Fibroblast of skin of scalp (primary cell): ENCODE results near the gene RAC2.

Experiments used
- DNase-seq: peaks from one replicate; pipeline ENCODE4 v3.0.0-alpha.2; 2013

The RAC2 gene

DNA sequence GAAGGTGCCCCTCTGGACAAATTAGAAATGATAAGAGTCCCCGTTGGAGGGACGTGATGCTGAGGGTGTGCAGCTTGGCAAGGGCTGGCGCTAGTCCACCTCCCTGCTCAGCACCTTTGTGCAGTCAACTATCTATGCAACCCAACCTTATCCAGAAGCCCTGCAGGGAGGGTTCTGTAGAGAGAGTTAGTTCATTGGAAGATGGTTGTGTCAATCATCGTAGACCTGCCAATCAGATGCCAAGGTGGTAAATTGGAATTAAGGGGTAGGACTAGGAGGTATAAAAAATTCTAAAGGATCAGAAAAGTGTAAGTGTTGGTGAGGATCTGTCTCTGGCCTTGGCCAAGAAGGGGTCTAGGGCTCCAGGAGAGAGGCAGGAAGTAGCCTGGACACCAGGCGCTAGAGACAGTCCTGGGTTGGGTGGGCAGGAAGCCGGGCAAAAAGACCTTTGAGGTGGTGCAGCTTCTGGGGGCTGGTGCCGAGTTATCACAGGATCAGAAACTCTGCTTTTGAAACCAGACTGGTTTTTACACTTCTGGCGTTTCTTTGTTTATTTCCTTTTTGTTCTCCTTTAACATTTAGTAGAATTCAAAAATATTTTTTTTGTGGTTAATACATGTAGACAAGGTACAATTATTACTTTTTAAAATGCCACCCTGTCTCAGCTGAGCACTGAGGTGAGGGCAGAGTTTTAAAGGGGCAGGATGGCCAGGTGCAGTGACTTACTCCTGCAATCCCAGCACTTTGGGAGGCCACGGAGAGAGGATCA, 57.7 kb downstream of the RAC2 start:
- DNase-seq: peak; percentile 84

DNA sequence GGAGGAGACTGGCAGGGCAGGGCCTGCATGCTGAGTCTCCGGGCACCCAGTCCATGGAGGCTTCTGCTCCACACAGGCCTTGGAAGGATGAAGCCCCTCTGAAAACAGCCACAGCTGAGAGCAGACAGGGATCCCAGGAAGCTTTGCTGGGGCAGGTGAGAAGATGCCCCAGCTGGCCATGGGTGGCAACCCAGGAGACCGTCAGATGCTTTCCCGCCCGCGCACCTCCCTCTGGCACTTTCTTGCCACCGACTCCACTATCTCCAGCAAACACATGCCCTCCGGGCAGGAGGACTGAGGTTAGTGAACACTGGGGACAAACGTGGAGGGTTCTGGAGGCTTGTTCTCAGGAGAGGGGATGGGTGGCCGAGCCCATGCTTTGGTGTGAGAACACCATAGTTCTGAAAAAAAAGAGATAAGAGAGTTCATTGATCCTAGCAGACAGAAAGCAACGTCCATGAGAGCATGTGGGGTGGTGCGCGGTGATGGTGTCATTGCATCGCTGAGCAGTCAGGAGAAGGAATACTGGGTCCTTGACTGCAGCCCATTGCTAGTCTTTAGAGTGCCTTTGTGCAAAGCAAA, 58.3 kb downstream of the RAC2 start:
- DNase-seq: no peak

DNA sequence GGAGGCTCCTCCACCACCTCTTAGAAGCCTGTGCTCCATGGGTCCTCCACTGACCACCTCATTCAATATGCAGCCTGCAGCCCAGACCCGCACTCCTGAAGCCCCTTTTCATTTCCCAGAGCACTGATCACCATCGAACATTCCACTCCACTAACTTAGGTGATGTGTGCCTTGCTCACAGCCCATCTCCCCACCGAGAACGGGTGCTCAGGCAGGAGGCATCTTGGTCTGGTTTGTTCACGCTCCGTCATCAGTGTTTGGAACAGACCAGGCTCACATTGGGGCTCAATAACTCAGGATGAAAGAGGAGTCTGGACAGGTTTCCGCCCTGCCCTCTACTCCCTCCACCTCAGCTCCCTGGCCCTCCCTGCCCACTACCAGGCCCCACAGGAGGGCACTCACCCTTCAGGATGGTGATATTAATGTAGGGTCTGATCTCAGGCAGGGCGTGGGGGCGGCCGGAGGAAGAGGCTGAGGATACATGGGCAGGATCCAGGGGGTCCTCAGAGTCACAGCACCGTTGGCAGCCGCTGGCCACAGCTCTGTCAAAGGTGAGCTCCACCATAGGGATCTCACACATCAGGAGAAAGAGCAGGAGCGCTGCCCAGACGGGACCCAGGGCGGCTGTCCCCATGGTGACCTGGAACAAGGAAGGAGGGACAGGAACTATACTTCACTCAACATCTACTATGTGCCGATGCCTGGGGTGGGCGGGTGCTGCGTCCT, 59.1 kb downstream of the RAC2 start:
- DNase-seq: no peak

DNA sequence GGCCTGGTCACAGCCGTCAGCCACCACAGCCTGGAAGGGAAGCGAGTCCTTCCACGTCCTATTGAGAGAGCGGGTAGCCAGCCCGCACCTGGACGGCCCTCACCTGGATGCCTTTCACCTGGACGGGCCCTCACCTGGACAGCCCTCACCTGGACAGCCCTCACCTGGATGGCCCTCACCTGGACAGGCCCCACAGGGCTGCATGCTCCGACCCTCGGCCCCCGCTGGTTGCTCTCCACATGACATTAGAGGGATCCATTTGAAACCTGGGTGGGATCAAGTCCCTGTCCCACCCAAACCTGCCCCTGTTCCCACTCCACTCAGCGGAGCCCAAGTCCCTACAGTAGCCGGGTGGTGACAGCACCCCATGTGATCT, 59.7 kb downstream of the RAC2 start:
- no peak for DNase-seq

DNA sequence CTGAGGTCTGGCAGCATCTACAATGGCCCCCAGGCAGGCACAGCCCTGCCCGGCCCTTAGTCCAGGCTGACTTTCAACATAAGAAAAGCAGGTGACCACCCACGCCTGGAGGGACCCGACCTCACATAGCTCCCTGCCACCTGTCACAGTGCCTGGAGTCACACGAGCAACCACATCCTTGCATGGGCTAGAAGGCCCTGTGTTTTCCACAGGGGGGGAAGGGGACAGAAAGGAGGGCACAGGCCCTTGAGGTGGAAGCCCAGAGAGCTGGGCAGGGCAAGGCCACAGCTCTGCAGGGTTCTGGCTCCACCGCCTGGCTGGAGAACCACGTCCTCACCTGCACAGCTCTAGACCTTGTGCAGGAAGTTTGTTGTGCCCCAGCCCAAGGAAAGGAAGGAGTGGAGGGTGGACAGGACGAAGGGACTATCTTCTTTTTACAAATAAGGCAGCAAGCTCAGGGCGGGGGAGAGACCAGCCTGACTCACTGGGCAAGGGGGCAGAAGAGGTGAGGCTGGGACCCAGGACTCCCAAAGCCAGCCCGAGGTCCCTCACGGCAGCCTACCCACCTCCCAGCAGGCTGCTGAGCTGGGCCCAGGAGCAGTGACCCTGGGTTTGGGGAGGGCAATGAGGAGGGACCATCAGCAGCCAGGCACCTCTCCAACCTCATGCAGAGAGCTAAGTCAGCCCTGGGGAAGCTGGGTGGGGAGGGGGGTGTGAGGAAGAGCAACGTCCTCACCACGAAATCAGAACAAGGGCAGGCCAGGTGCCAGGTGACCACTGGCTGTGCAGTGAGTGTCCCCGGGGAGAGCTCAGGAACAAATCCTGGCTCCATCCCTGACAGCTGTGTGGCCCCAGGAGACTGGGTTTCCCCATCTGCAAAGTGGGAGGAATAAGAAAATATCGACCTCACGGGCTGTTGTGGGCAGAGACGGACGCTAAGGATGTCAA, 60.4 kb downstream of the RAC2 start:
- no peak for DNase-seq

DNA sequence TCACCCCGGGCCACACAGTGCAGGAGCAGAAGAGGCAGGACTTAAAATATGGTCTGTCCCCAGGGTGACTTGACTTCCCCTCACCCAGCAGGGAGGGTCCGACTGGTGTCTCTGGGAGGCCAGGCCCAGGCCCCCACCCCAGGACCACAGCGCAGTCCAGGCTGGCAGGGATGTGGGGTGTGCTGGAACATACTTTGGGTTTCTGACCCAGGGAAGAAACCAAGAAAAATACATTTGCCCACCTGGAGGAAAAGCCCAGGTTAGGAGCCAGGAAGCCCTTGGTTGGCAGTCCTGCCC, 61.2 kb downstream of the RAC2 start:
- no peak for DNase-seq

DNA sequence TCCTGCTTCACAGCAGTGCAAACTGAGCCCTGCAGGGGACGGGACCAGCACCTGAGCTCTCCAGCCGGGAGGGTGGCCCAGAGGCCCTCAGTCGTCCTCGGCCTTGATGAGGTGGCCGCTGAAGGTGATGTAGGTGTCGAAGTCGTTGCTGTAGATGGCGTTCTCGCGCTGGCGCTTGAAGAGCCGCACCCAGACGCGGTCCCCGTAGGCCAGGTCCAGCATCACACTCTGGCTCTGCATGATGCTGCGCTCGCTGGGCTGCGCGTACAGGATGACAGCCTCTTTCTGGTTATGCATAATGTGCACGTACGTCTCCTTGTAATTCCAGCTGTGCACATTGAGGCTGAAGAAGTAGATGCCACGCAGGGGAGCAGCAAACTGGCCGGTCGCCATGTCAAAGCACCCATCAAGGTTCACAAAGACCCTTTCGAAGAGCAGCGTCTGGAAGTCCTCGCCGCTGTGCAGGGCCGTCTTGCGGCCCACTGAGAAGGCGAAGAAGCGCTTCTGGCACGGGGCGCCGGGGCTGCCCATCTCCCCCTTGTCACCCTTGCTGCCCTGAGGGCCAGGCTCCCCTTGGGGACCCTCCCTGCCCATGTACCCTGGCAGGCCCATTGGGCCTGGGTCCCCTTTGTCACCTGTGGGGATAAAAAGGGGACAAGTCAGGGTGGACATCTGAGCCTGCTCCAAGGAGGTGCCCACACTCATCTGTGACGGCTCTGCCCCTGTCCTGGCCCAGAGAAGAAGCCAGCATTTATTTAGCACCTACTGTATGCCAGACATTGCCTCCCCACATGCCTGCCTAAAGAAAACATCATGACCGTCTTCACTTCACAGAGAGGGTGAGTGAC, 61.7 kb downstream of the RAC2 start:
- DNase-seq: no peak

DNA sequence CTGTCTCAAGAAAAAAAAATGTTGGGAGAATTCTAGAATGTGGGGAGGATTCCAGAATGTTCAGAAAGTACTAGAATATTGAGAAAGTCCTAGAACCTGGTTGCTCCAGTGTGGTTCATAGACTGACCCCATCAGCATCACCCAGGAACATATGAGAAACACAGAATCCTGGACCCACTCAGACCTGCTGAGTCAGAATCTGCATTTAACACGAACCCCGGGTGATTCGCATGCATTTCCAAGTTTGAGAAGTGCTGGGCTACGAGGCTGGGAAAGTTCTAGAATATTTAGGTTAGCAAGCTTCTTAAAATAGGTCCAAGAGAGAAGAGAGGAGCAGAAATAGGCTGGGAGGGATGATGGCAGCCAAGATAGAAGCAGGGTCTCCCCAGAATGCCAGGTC, 62.4 kb downstream of the RAC2 start:
- DNase-seq: no peak

DNA sequence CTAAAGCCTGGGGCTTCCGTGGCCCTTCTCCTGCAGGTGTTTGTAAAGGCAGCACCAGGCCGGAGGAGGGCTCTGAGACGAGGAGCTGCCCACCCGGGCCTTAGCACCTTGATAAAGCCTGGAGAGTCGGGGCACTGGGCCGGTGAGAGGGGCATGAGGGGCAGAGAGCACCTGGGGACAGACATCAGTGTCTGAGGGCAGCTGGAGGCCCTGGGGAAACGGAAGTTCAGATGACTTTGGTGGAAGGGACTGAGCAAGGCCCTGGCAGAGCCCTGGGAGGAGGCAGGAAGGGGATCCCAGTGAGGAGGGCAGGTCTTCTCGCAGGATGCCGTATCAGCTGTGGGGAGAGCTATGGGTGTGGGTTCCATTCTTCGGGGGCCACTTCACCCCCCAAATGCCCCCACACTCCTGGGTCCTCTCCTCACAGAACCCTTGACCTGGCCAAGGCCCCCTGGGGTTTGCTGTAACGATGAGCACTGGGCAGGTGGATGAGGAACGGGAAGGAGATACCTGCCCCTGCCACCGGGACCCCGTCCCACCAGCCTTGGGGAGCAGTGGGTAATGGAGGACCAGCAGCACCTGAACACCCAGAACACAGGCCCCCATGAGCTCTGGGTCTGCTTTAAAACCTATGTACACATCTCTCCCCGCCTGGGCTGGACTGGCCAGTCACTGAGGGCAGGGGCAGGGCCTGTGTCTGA, 63.4 kb downstream of the RAC2 start:
- DNase-seq: no peak

DNA sequence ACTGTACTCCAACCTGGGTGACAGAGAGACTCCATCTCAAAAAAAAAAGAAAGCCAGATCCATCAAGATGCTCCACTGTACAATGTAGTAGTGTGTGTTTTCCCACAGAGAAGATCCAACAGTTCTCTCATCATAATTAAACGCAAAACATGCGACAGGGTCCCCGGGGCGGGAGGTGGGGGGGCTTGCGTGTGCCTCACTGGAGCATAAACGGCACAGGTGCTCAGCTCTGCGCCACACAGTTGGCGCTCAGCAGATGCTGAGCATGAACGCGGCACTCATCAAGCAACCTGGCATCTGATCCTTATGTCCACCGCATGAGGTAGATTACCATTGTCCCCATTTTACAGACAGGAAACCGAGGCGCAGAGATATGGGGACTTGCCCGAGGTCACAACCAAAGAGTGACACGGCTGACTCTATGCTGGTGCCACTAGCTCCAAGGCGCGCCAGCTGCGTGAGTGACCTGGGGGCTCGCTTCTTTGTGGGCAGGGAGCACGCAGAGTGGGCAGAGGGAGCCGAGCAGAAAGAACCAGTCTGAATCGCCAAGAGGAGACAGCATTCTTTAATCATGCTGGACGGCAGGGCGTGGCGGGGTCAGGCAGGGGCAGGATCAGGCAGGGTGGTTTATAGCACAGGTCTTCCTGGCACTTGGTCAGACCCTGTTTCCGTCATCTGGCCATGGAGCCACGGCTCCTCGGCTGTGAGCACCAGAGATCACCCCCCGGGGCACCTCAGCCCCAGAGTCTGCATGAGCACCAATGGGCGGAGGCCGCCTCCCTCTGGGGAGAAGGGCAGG, 64.2 kb downstream of the RAC2 start:
- DNase-seq: no peak

DNA sequence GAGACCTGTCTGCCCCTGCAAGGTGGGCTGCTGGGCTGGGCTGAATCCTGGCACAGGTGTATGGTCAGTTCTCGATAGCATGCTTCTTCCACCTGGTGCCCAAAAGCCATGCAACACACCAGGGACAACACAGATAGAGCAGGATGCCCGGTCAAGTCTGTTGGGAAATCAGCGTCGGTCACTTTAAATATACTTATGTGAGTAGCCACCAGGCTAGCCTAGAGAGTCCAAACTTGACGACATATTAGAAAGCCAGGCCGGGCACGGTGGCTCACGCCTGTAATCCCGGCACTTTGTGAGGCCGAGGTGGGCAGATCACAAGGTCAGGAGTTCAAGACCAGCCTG, 65.0 kb downstream of the RAC2 start:
- no peak for DNase-seq

DNA sequence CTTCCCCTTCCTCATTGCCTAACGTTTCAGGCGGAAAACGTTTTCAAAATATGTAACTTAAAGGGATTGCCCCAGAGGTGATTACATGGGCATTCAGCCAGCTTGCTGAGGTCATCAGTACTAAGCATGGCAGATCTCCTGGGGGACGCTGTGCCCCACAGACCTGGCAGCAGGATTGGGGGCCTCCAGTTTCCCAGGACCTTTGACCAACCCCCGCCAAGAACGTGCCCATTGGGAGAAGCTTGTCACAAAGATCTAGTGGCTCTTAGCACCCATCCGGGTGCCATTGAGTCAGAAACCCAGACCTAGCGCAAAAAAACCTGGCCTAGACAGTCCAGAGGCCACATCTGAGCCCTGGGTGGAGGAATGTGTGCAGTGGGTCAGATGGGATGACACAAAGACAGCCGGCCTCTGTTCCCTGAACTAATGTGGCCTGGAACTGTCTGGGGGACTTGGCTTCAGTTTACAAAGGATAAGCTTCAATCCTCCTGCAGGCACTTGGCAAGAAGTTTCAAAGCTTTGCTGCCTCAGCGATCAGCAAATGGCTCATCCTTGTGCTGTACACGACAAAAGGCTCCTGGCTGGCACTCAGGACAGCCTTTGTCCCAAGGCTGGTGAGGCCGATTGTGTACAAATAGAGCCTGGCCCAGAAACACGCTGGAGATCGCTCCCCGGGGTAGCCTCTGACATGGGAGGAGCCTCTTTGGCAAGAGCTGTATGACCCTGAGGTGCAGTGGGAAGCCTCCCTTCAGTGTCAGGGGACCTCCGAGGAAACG, 65.5 kb downstream of the RAC2 start:
- no peak for DNase-seq

DNA sequence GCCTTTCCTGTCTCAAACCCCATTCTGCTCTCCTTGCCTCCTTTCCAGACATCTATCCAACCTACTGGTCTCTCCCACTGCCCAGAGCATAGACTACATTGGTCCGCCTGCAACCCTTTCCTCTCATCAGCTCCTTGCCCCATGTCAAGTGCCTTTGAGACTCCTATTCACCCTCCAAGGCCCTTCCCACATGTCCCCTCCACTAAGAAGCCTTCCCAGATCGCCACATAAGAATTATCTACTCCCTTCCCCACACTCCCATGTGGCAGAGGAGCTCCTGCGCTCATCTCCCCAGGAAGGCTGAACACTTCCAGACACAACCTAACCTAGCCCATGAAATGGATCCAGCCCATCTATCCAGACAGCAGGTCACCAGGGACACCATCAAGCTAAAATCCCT, 66.3 kb downstream of the RAC2 start:
- no peak for DNase-seq

DNA sequence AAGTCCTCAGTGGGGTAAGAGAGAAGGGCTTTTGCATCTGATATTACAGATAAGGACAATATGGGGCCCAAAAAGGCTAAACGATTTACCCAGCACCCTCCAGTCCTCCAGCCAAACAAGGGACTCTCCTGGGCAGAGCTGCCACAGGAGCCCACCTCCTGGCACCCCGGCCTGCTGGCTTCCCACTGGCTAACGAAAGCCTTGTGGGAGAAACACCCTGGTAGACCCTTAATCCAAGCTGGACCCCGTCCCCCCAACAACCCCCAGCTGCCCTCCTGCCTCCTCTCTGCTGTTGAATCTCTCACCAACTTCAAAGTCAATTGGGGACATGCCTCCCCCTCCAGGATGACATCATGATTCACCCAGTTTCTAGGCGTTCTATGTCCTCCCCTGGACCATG, 66.8 kb downstream of the RAC2 start:
- no peak for DNase-seq

DNA sequence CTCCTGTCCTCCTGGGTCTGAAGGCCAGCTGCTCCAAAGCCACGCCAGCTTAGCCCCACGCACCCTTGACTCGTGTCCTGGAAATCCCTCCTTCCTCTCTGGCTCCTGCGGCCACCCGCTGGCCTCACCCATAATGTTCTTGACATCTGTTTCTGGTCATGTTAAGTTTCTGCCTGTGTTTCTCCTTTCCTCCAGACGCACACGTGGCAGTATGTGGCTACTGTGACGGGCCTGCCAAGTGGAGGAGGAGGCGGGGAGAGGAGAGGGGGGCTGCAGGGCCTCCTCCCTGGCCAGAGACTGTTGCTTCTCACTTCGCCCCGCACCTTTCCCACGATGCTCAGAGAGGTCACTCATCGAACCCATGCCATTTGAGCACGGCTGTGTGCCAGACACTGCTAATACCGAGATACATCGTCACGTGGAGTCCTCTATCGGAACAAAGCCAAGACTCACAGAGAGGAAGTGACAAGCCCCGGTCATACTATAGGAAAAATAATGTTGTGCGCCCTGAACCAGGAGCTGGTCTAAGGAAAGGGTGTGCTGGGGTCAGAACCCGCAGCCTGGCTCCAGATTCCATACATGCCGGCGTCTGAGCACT, 67.5 kb downstream of the RAC2 start:
- peak; percentile 90 for DNase-seq

DNA sequence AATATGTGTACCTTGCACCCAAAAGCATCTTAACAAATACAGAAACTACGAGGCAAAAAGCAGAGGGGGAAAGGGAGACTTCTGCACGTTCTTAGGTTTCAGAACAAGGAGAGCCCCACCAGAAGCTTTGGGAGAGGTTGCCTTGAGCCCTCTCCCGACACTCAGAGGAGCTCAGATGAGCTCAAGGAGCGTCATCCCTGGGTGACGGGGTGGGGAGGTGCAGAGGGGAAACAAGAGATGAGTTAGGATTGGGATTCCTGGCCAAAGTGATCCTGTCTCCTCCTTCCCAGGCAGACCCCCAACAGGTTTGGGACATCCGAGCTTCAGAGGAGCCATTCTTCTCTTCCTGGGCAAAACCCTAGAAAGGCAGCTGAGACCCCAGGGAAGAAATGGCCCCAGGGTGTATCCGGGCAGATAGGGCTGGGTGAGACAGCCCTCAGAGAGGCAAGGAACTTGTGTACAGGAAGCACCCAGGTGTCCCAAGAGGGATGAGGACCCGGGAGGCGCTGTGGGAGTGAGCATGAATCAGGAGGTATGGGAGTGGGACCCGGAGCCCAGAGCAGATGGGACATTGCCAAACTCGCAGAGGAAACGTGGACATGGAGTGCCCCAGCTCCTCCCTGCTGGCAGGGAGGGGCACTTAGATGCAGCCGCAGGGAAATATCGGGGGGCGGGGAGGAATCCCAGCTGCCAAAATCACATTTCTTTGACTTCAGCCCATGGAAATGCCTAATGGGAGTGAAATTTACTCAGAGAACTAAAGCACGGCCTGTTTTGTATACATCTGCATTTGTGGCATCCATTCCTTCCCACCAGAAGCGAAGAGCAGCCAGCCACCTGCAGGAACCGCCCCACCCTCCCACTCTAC, 68.4 kb downstream of the RAC2 start:
- no peak for DNase-seq
